Measurements from ENCODE around the gene ZNF837. TPM values are rescaled to one million over a fixed set of nuclear protein-coding genes. Genes with fewer than 3 reads are reported as not detected.

The ZNF837 gene
- total RNA-seq, 1 experiment from 2014 or later = 1.7 TPM

DNA sequence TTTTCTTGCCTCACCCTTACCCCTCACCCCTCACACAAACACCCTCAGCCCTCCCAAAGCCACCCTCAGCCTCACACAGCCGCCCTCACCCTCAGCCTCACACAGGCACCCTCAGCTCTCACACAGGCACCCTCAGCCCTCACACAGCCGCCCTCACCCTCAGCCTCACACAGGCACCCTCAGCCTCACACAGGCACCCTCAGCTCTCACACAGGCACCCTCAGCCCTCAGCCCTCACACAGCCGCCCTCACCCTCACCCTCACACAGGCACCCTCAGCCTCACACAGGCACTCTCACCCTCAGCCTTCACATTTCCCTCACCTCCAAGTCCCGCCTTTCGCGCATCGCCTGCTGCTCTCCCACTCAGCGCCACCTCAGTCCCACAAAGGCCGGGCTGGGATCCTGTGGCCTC is 54.3 kb downstream of the ZNF837 start:
- Mint-ChIP-seq H3K9me3 (ENCODE audit: unreplicated experiment) (no peaks in the 10 kb centered on the region), H3K36me3 (ENCODE audit: insufficient read depth, unreplicated experiment) (no peaks in the 10 kb centered on the region), H3K27me3 (ENCODE audit: insufficient read depth, unreplicated experiment) (no peaks in the 10 kb centered on the region), H3K4me1 (ENCODE audit: insufficient read depth, unreplicated experiment) (peaks cover 9% of the 10 kb centered on the region), H3K27ac (ENCODE audit: low read depth, unreplicated experiment) (no peak overlapping the region), H3K4me3 (ENCODE audit: unreplicated experiment) (no peak overlapping the region)
- POLR2A ChIA-PET = interaction anchor here (0.6 to 5.3 kb wide), 31 partner anchors 9 to 937 kb away, joined by 3 to 55 read pairs (median 4); partner anchors contain the start of genes ERVK3-1, RPS5, ZBTB45 and ZNF274
- no TSS peak for BruUV-seq (replicated peaks)
- no peak for DNase-seq (ENCODE audit: unreplicated experiment)
- intact Hi-C loops (cut with micrococcal nuclease) = loop anchor here (1.0 to 5.0 kb wide), 3 partner anchors 36 to 141 kb away; partner anchors contain the start of genes ZNF324, ZNF497 and ZNF837
- TF ChIP-seq, protein P1, sequence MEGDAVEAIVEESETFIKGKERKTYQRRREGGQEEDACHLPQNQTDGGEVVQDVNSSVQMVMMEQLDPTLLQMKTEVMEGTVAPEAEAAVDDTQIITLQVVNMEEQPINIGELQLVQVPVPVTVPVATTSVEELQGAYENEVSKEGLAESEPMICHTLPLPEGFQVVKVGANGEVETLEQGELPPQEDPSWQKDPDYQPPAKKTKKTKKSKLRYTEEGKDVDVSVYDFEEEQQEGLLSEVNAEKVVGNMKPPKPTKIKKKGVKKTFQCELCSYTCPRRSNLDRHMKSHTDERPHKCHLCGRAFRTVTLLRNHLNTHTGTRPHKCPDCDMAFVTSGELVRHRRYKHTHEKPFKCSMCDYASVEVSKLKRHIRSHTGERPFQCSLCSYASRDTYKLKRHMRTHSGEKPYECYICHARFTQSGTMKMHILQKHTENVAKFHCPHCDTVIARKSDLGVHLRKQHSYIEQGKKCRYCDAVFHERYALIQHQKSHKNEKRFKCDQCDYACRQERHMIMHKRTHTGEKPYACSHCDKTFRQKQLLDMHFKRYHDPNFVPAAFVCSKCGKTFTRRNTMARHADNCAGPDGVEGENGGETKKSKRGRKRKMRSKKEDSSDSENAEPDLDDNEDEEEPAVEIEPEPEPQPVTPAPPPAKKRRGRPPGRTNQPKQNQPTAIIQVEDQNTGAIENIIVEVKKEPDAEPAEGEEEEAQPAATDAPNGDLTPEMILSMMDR (IDR thresholded peaks at IDR 0.05; ENCODE audit: unreplicated experiment) = no peak
- CTCF ChIA-PET = interaction anchor here (0.6 to 0.7 kb wide), 2 partner anchors 95 to 815 kb away, joined by 3 to 4 read pairs; no protein-coding TSS in a partner anchor

DNA sequence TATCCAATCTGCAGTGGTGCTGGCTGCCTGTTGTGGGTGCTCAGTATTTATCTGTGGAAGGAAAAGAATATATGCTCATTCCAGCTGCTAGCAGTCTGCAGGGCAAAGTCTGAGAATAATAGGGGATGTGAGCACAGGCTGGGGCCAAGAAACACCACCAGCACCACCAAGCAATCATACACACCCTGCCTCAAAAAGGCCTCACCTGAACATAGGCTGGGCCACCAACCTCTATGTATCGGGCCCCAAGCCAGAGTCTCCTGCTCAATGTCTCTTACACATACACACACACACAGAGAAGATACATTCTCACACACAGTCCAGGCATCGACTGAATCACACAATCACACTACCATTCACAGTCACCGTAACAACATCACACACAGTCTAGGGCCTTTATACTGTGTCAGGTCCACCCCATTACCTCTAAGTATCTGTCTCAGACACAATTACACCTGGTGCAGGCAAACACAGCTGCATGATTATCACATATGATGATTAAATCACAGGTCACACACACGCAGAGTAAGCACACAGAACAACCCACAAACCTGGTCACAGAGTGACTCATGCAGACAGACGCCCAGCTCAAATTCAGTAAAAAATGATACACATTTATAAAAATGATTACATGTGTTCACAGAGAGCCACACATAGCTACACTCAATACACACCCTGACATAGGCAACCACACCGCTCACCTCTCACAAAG is 55.4 kb downstream of the ZNF837 start:
- no TSS peak for BruUV-seq (replicated peaks)
- ChIA-PET CTCF (interaction anchor here (0.5 kb wide), 1 partner anchor 980 kb away, joined by 3 read pairs; no protein-coding TSS in a partner anchor), POLR2A (interaction anchor here (1.4 to 5.3 kb wide), 9 partner anchors 8 to 936 kb away, joined by 4 to 55 read pairs (median 11); partner anchors contain the start of genes ERVK3-1, RPS5, ZNF497 and ZNF548)
- no peak overlapping the region for H3K4me3 Mint-ChIP-seq (ENCODE audit: unreplicated experiment)
- H3K9me3 Mint-ChIP-seq (ENCODE audit: unreplicated experiment) = no peaks in the 10 kb centered on the region
- no peak overlapping the region for H3K27ac Mint-ChIP-seq (ENCODE audit: low read depth, unreplicated experiment)
- intact Hi-C loops (cut with micrococcal nuclease) = loop anchor here (1.0 to 5.0 kb wide), 3 partner anchors 37 to 142 kb away; partner anchors contain the start of genes ZNF324, ZNF497 and ZNF837
- H3K36me3 Mint-ChIP-seq (ENCODE audit: insufficient read depth, unreplicated experiment) = peaks cover under 1% of the 10 kb centered on the region
- peaks cover 3% of the 10 kb centered on the region for H3K4me1 Mint-ChIP-seq (ENCODE audit: insufficient read depth, unreplicated experiment)
- TF ChIP-seq, protein P1 (IDR thresholded peaks at IDR 0.05; ENCODE audit: unreplicated experiment) = no peak
- DNase-seq (ENCODE audit: unreplicated experiment) = no peak
- H3K27me3 Mint-ChIP-seq (ENCODE audit: insufficient read depth, unreplicated experiment) = no peaks in the 10 kb centered on the region

DNA sequence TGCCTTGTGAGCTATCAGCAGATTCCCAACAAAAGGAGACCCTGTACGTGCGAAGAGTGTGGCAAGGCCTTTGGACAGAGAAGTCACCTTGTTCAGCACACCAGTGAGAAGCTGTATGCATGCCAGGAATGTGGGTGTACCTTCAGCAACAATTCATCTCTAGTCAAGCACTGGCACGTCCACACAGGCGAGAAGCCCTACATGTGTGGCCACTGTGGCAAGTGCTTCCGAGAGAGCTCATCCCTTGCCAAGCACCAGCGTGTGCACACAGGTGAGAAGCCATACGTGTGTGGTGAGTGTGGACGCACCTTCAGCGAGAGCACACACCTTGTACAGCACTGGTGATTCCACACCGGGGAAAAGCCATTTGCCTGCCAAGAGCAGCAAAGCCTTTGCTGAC is 61.6 kb downstream of the ZNF837 start:
- H3K36me3 Mint-ChIP-seq (ENCODE audit: insufficient read depth, unreplicated experiment) = peaks cover 13% of the 10 kb centered on the region
- H3K27me3 Mint-ChIP-seq (ENCODE audit: insufficient read depth, unreplicated experiment) = no peaks in the 10 kb centered on the region
- DNase-seq (ENCODE audit: unreplicated experiment) = no peak
- BruUV-seq (replicated peaks) = no TSS peak
- ChIA-PET CTCF (interaction anchor here (0.6 kb wide), 1 partner anchor 112 kb away, joined by 3 read pairs; no protein-coding TSS in a partner anchor), POLR2A (interaction anchor here (0.7 to 1.4 kb wide), 5 partner anchors 14 to 179 kb away, joined by 3 to 7 read pairs (median 3); partner anchors contain the start of genes ERVK3-1 and ZNF497)
- intact Hi-C loops (cut with micrococcal nuclease) = no loop called here
- TF ChIP-seq, protein P1 (IDR thresholded peaks at IDR 0.05; ENCODE audit: unreplicated experiment) = no peak
- H3K4me1 Mint-ChIP-seq (ENCODE audit: insufficient read depth, unreplicated experiment) = no peaks in the 10 kb centered on the region
- no peaks in the 10 kb centered on the region for H3K9me3 Mint-ChIP-seq (ENCODE audit: unreplicated experiment)
- H3K4me3 Mint-ChIP-seq (ENCODE audit: unreplicated experiment) = no peak overlapping the region
- H3K27ac Mint-ChIP-seq (ENCODE audit: low read depth, unreplicated experiment) = no peak overlapping the region

DNA sequence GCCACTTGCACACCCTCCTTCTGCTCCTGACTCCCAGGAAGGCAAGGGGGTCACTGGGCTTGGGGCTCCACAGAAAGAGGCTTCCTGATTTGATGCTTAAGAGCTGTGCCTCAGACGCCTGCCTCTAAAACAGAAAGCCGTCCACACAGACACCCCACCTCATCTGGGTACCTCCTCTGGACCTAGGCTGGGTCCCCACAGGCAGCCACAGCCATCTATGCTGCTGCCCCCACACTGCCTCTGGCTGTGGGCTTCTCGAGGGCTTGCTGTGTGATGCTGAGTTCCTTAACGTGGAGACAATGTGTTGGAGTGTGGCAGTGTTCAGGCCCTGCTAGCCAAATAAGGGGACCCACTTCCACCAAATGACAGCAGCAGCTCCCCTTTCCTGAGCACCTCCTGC is 62.5 kb downstream of the ZNF837 start:
- no peaks in the 10 kb centered on the region for H3K4me1 Mint-ChIP-seq (ENCODE audit: insufficient read depth, unreplicated experiment)
- H3K36me3 Mint-ChIP-seq (ENCODE audit: insufficient read depth, unreplicated experiment) = peaks cover 23% of the 10 kb centered on the region
- no peak for DNase-seq (ENCODE audit: unreplicated experiment)
- POLR2A ChIA-PET = interaction anchor here (1.0 to 2.7 kb wide), 4 partner anchors 8 to 180 kb away, joined by 3 to 12 read pairs (median 6); partner anchors contain the start of genes ERVK3-1, ZNF497 and ZSCAN22
- H3K9me3 Mint-ChIP-seq (ENCODE audit: unreplicated experiment) = no peaks in the 10 kb centered on the region
- H3K27me3 Mint-ChIP-seq (ENCODE audit: insufficient read depth, unreplicated experiment) = no peaks in the 10 kb centered on the region
- CTCF ChIA-PET = interaction anchor here (0.5 to 1.1 kb wide), 2 partner anchors 12 to 55 kb away, joined by 3 to 4 read pairs; no protein-coding TSS in a partner anchor
- H3K27ac Mint-ChIP-seq (ENCODE audit: low read depth, unreplicated experiment) = no peak overlapping the region
- H3K4me3 Mint-ChIP-seq (ENCODE audit: unreplicated experiment) = no peak overlapping the region
- intact Hi-C loops (cut with micrococcal nuclease) = no loop called here
- BruUV-seq (replicated peaks) = no TSS peak
- TF ChIP-seq, protein P1 (IDR thresholded peaks at IDR 0.05; ENCODE audit: unreplicated experiment) = no peak

All from MCF 10A (cell line).